Keratinocyte (primary cell): ENCODE results near the gene SLC38A8. TPM values are rescaled to one million over a fixed set of nuclear protein-coding genes. Genes with fewer than 3 reads are reported as not detected.

Experiments
- DNase-seq: peaks from one replicate; pipeline ENCODE4 v3.0.0-alpha.2; 2011; ENCODE audit warnings: low read depth, missing footprints, low spot score
- FAIRE-seq: peaks from 2 replicates; lab custom pipeline; 2011; peaks lifted over from hg19 to GRCh38; lab: Jason Lieb, UNC
- H2AFZ ChIP-seq: 2 replicates; pipeline ENCODE4 v1.6.0; 2012; ENCODE audit warnings: low read length, control low read depth, inconsistent platforms; ENCODE audit not compliant: control insufficient read depth
- H3K27ac ChIP-seq: 2 replicates; pipeline ENCODE4 v1.5.1; 2011; ENCODE audit warnings: low read length; ENCODE audit not compliant: control insufficient read depth, insufficient read depth
- H3K27me3 ChIP-seq: 3 replicates; pipeline ENCODE4 v1.6.0; 2011; ENCODE audit warnings: low read length; ENCODE audit not compliant: control insufficient read depth, insufficient read depth; ENCODE audit errors: extremely low read depth
- H3K36me3 ChIP-seq, 2 experiments: 2 replicates in 1 of 2; 3 replicates in 1 of 2; pipeline ENCODE4 v1.5.1; 2011; ENCODE audit warnings: low read length in 2 of 2, mild to moderate bottlenecking in 1 of 2; ENCODE audit not compliant: control insufficient read depth in 2 of 2, insufficient read depth in 2 of 2; ENCODE audit errors: extremely low read depth in 1 of 2
- H3K4me1 ChIP-seq: 3 replicates; pipeline ENCODE4 v1.5.1; 2011; ENCODE audit warnings: low read length; ENCODE audit not compliant: control insufficient read depth, insufficient read depth; ENCODE audit errors: extremely low read depth
- H3K4me2 ChIP-seq: 3 replicates; pipeline ENCODE4 v1.6.0; 2011; ENCODE audit warnings: low read depth, low read length; ENCODE audit not compliant: control insufficient read depth, insufficient read depth; ENCODE audit errors: extremely low read depth
- H3K4me3 ChIP-seq, 3 experiments: fragments of 200-600 bp in 1 of 3; sonication (generic) in 1 of 3; 2 replicates in 2 of 3; 3 replicates in 1 of 3; pipeline ENCODE4 v1.5.1; 2011 to 2016; ENCODE audit warnings: low read length in 3 of 3, mild to moderate bottlenecking in 3 of 3, control low read depth in 2 of 3, inconsistent platforms in 1 of 3, low read depth in 1 of 3, mixed read lengths in 1 of 3, mixed run types in 1 of 3, moderate library complexity in 1 of 3; ENCODE audit not compliant: control insufficient read depth in 2 of 3, insufficient read depth in 2 of 3; ENCODE audit errors: extremely low read depth in 1 of 3
- H3K79me2 ChIP-seq: 2 replicates; pipeline ENCODE4 v1.6.0; 2012; ENCODE audit warnings: low read length; ENCODE audit not compliant: control insufficient read depth, insufficient read depth
- H3K9ac ChIP-seq: 3 replicates; pipeline ENCODE4 v1.6.0; 2011; ENCODE audit warnings: low read length; ENCODE audit not compliant: control insufficient read depth, insufficient read depth; ENCODE audit errors: extremely low read depth
- H3K9me1 ChIP-seq: 3 replicates; pipeline ENCODE4 v1.6.0; 2011; ENCODE audit warnings: low read length; ENCODE audit not compliant: control insufficient read depth, insufficient read depth; ENCODE audit errors: extremely low read depth
- H3K9me3 ChIP-seq: 2 replicates; pipeline ENCODE4 v1.5.1; 2012; ENCODE audit warnings: low read depth, low read length; ENCODE audit not compliant: control insufficient read depth
- H4K20me1 ChIP-seq: 3 replicates; pipeline ENCODE4 v1.6.0; 2011; ENCODE audit warnings: low read length; ENCODE audit not compliant: control insufficient read depth, insufficient read depth; ENCODE audit errors: extremely low read depth
- EZH2 ChIP-seq: IDR thresholded peaks from one replicate; pipeline ENCODE4 v1.6.1; 2012; ENCODE audit warnings: inconsistent platforms, mild to moderate bottlenecking, low read length, moderate library complexity
- dilution Hi-C: fragments of 300-500 bp; cut with MboI; formaldehyde crosslinking; loops from one replicate; pipeline ENCODE4 v1.7.0; 2020; ENCODE audit warnings: low sequenced_read_pairs; ENCODE audit not compliant: extremely low pct_ligation_motif_present
- polyA plus RNA-seq, 5 experiments: library from polyadenylated mRNA; depleted of rRNA in 3 of 5; stranded (reverse) in 3 of 5; stranded (forward) in 1 of 5; unstranded in 1 of 5; fragments of >200 nt; gene quantifications; 1 replicate in 1 of 5; 2 replicates in 3 of 5; 3 replicates in 1 of 5; pipeline versions ENCODE4 v1.2.1 to v1.2.3, GENCODE V29; 2011 to 2012; ENCODE audit warnings: missing spikeins in 2 of 5, low read depth in 1 of 5, low replicate concordance in 1 of 5
- TF ChIP-seq, protein P1 (sequence below), 3 experiments: IDR thresholded peaks in 1 of 3; conservative IDR thresholded peaks in 1 of 3; optimal IDR thresholded peaks in 1 of 3; 2 replicates in 2 of 3; 3 replicates in 1 of 3; pipeline versions ENCODE3 to v1.5.1; 2011; ENCODE audit warnings: low read length in 3 of 3, mild to moderate bottlenecking in 3 of 3, moderate library complexity in 2 of 3, control low read depth in 1 of 3, inconsistent platforms in 1 of 3; ENCODE audit not compliant: insufficient read depth in 2 of 3; ENCODE audit errors: extremely low read depth in 1 of 3

The SLC38A8 gene
- polyA plus RNA-seq, 1 donor (not counting 4 experiments of a cell fraction or from before 2014, with no cell fraction given): not detected

DNA sequence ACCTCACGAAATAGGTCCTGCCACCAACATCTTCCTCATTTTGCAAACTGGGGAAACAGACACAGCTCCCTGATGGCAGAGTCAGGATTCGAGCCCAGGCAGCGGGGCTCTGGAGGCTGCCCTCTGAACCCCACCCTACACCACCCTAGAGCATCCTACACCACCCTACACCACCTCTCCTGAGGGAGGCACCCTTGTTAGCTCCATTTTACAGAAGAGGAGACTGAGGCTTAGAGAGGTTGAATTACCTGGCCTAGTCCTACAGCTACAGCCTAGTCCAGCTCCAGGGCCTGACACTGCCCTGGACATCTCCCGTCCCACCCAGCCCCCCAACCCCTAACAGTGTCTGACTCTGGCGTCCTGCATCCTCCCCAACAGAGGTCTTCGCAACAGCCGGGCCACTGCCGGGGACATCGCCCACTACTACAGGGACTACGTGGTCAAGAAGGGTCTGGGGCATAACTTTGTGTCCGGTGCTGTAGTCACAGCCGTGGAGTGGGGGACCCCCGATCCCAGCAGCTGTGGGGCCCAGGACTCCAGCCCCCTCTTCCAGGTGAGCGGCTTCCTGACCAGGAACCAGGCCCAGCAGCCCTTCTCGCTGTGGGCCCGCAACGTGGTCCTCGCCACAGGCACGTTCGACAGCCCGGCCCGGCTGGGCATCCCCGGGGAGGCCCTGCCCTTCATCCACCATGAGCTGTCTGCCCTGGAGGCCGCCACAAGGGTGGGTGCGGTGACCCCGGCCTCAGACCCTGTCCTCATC, 77.7 kb downstream of the SLC38A8 start:
- dilution Hi-C loops: no loop called here
- Histone ChIP-seq H3K27me3 (peaks cover 11% of the 10 kb centered on the region), H3K36me3 (peaks cover 0 to 17% of the 10 kb centered on the region in 2 experiments), H2AFZ (no peak overlapping the region), H4K20me1 (no peaks in the 10 kb centered on the region), H3K9ac (no peak overlapping the region), H3K4me1 (no peaks in the 10 kb centered on the region), H3K27ac (no peak overlapping the region), H3K9me3 (no peaks in the 10 kb centered on the region), H3K9me1 (no peaks in the 10 kb centered on the region), H3K4me2 (no peak overlapping the region), H3K4me3 (no peak overlapping the region), H3K79me2 (no peaks in the 10 kb centered on the region)
- no peak for DNase-seq
- no peak for TF ChIP-seq EZH2
- TF ChIP-seq, protein P1, sequence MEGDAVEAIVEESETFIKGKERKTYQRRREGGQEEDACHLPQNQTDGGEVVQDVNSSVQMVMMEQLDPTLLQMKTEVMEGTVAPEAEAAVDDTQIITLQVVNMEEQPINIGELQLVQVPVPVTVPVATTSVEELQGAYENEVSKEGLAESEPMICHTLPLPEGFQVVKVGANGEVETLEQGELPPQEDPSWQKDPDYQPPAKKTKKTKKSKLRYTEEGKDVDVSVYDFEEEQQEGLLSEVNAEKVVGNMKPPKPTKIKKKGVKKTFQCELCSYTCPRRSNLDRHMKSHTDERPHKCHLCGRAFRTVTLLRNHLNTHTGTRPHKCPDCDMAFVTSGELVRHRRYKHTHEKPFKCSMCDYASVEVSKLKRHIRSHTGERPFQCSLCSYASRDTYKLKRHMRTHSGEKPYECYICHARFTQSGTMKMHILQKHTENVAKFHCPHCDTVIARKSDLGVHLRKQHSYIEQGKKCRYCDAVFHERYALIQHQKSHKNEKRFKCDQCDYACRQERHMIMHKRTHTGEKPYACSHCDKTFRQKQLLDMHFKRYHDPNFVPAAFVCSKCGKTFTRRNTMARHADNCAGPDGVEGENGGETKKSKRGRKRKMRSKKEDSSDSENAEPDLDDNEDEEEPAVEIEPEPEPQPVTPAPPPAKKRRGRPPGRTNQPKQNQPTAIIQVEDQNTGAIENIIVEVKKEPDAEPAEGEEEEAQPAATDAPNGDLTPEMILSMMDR (optimal IDR thresholded peaks at IDR 0.05 in 1 of 3, IDR thresholded peaks at IDR 0.05 in 1 of 3, conservative IDR thresholded peaks at IDR 0.05 in 1 of 3; ENCODE audit: extremely low read depth in 1 of 3, insufficient read depth in 2 of 3, low read length in 3 of 3): no peak
- no peak for FAIRE-seq

GRCh38 chr16:83963277-83964119, 79.1 kb downstream of the SLC38A8 start:
- H2AFZ ChIP-seq: no peak overlapping the region
- no peaks in the 10 kb centered on the region for H3K4me1 ChIP-seq
- no peak overlapping the region for H3K27ac ChIP-seq
- TF ChIP-seq, protein P1 (optimal IDR thresholded peaks at IDR 0.05 in 1 of 3, IDR thresholded peaks at IDR 0.05 in 1 of 3, conservative IDR thresholded peaks at IDR 0.05 in 1 of 3; ENCODE audit: extremely low read depth in 1 of 3, insufficient read depth in 2 of 3, low read length in 3 of 3): no peak
- no peak for TF ChIP-seq EZH2
- H3K9ac ChIP-seq: no peak overlapping the region
- H3K4me3 ChIP-seq: no peak overlapping the region
- dilution Hi-C loops: no loop called here
- H4K20me1 ChIP-seq: no peaks in the 10 kb centered on the region
- FAIRE-seq (no peak), DNase-seq (no peak)
- no peaks in the 10 kb centered on the region for H3K9me3 ChIP-seq
- no peak overlapping the region for H3K4me2 ChIP-seq
- H3K27me3 ChIP-seq: no peaks in the 10 kb centered on the region
- H3K79me2 ChIP-seq: no peaks in the 10 kb centered on the region
- no peaks in the 10 kb centered on the region for H3K9me1 ChIP-seq
- peaks cover 0 to 26% of the 10 kb centered on the region in 2 experiments for H3K36me3 ChIP-seq
